NCI-H748 (cell line): Measurements from ENCODE around the gene IRX4.

Source experiments
- DNase-seq: peaks from one replicate; lab custom pipeline; 2025; ENCODE audit not compliant: unreplicated experiment; lab: John Stamatoyannopoulos, UW

The IRX4 gene

DNA sequence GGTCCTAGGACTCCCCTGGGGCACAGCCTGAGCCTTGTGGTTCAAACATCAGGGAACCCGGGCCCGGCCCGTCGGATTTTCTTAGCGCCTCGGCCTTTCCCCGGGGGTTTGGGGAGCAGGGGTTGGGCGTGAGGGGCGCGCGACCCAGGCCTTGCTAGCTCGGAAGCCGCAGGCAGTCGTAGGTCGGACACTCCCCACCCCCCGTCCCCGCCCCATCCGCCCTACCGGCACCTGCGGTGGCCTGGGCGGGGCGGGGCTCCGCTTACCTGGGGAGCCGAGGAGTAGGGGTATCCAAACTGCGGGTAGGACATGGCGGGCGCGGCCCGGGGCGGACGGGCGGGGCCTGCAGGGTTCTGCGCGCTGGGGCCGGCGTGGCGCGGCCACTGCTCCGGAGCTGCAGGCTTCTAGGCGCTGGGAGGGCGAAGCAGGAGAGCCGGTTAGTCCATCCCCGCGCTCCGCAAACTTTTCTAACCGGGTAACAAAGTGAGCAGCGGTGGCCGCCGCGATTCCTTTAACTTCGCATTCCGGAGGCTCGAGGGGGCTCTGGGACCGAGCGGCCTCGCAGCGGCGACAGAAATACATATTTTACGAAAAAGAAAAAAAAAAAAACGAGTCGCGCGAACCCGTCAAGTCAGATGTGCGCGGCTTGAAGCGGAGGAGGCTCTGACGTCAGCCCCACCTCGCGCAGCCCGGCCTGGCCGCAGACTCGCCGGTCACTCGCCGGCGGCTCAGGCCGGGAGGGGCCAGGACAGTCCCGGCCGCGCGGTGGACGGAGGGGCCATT is at the start of gene IRX4:
IRX4 (minus strand) TSS at position 589 of the 783 bp plus-strand sequence; CDS start at position 311, 278 bp downstream.
- DNase-seq, result peak; percentile 84

GRCh38 chr5:1931604-1932231 is 49.0 kb upstream of the IRX4 start:
- DNase-seq, result no peak

DNA sequence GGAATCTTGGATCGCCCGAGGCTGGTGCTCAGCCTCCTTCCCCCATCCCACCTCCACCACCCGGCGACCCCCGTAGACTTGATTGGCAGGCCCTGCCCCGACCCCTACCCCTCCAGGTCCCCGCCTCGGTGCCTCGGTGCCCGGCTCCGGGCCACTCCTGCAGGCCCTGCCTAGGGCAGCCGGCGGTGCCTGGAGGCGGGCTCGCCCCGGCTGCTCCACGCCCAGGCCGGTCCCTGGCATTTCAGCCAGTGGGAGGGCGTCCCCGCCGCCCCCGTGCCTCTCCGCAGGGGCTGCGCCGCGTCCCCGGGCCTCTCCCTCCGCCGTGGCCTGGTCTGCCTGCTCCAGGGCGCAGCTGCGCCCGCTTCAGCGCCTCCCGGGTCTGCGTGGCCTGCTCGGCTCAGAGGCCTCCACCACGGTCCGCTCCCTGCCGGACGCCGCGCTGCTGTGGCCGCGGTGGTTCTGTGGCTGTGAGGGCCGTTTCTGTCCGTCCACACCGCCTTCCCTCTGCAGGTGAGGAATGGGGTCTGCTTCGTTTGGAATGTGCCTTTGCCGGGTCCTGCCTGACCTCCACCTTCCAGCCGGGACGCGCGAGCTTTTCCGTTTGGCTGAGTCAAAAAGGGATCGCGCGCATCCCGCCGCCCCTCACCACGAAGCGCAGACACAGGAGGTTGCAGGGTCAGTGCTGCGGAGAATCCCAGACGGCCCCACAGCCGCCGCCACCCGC is 48.3 kb upstream of the IRX4 start:
- no peak for DNase-seq

GRCh38 chr5:1930501-1930879 is 47.8 kb upstream of the IRX4 start:
- DNase-seq, result peak; percentile 40

DNA sequence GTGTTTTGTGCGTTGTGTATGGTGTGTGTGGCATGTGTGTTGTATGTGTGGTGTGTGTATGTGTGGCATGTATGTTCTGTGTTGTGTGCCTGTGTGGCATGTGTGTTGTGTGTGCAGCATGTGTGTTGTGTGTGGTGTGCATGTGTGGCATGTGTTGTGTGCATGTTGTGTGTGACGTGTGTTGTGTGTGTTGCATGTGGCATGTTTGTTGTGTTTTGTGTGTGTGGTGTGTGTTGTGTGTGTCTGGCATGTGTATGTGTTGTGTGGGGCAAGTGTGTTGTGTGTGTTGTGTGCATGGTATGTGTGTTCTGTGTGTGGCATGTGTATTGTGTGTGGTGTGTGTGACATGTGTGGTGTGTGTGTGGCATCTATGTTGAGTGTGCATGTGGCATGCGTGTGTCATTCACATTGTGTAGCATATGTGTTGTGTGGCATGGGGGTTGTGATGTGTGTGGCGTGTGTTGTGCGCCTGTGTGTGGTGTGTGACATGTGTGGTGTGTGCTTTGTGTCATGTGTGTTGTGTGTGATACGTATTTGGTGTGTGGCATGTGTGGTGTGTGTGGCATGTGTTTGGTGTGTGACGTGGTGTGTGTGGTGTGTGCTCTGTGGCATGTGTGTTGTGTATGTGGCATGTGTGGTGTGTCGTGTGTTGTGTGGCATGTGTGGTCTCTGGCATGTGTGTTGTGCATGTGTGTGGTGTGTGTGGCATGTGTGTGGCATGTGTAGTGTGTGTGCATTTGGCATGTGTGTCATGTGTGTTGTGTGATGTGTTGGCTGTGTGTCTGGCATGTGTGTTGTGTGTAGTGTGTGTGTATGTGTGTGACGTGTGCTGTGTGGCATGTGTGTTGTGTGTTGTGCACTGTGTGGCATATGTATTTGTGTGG is 46.6 kb upstream of the IRX4 start:
- DNase-seq, result no peak

DNA sequence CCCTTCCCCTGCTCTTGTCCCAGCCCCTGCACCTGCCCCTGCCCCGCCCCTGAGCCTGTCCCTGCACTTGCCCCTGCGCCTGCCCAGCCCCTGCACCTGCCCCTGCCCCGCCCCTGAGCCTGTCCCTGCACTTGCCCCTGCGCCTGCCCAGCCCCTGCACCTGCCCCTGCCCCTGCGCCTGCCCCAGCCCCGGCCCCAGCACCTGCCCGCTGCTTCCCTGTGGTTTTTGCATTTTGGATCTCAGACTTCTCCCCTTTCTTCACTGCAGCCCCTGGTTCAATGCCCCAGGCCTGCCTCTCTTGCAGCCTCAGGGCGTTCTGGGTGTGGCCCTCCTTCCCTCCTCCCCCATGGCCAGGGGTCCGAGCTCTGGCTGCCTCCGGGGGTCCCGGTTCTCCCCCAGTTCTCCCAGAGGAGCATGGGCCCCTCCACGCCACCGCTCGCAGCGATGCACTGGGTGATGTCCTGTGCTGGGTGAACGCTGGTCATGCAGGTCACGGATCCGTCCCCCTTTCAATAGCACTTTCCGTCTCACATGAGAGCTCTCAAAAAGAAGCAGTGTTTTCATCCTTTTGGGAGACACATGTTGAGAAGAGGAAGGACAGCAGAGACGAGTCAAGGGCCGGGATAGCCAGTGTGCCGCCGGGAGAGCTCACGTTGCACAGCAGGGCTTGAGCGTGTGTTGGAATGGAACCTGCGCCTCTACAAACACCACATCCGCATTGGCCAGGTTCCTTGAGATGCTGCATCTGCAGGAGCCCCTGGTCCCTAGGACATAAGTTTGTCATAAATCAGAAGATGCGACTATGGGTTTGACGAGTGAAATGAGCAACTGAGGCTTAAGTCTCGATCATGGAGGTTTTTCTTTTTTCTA is 44.0 kb upstream of the IRX4 start:
- peak; percentile 74 for DNase-seq

DNA sequence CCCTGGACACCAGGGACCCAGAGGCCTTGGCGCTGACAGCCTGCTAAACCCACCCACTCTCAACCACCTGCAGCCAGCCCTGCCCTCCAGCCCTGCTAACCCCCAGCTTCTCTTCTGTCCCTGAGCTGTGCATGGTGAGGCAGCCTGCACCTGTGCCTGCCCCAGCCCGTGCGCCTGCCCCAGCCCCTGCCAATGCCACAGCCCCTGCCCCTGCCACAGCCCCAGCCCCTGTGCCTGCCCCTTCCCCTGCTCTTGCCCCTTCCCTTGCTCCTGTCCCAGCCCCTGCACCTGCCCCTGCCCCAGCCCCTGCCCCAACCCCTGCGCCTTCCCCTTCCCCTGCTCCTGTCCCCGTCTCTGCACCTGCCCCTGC is 43.3 kb upstream of the IRX4 start:
- DNase-seq, result peak; percentile 74

DNA sequence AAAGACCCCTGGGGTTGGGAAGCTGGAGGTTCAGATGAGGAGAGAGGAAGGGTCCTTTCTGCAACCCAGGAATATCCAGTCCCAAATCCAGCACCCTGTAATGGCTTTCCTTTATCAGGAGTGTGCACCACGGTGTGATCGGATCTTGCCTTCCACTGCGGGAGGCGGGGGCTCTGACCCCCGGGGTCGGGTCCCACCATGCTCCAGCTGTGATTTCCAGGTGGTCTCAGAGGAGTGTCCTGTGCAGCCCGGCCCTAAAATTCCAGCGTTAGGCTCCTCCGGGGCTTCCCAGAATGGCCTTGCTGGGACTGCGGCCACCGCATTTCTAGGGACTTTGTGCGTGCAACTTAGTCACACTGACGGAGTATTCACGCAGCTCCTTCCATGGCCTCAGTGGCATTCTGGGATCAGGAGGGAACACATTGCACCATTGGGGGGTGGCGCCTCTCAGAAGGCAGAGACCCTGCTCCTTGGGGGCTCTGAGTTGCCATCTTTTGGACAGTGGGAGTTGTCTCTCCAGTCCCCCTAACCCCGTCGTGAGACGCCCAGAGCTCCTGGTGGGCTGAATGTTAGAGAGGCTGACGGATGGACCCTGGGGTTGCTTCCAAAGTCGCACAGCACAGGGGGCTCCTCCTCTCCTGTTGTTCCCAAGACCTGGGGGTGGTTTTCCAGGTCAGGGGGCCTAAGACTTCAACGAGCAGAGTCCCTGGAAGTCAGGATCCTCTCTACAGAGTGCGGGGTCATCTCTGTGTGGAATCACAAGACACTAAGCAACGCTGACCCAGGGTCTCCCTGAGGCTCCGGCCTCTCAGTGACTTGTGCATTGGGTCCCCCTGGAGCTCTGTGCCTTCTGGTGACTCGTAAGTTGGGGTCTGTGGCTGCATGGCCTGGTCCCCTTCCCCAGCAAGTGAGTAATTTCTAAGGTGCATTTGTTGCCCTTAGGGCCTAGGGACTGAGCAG is 42.7 kb upstream of the IRX4 start:
- DNase-seq, result no peak

GRCh38 chr5:1923766-1924165 is 41.0 kb upstream of the IRX4 start:
- no peak for DNase-seq

- DNase-seq, result no peak
These were observed 40.6 kb upstream of the IRX4 start for GRCh38 chr5:1923341-1923740.

GRCh38 chr5:1921711-1922110 is 39.0 kb upstream of the IRX4 start:
- DNase-seq, result no peak

DNA sequence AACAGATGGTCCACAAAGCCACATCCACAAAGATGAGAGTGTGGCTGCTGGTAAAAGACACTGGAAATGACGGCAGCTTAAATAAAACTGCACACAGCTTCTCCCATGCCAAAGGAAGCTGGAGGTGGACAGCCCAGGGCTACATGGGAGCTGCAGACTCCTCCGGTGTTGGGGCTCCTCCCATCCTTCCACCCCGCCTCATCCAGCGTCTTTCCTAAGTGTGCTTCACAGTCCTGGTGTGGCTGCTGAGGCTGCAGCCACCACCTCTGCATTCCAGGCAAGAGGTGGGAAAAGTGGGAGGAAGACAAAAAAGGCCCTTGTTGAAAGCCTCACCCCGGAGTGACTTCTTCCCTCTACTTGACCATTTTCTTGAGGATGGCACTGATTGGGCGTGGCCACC is 37.0 kb upstream of the IRX4 start:
- no peak for DNase-seq

- no peak for DNase-seq
These were observed 36.5 kb upstream of the IRX4 start for GRCh38 chr5:1919209-1919566.

- no peak for DNase-seq
These were observed 35.9 kb upstream of the IRX4 start for GRCh38 chr5:1918488-1919208.

- peak; percentile 89 for DNase-seq
These were observed 35.2 kb upstream of the IRX4 start for GRCh38 chr5:1917830-1918487.

- no peak for DNase-seq
These were observed 33.6 kb upstream of the IRX4 start for GRCh38 chr5:1916041-1917001.

- DNase-seq, result no peak
These were observed 32.6 kb upstream of the IRX4 start for GRCh38 chr5:1915316-1915715.
